ENCODE data around the gene GOLGA5. TPM values are rescaled to one million over a fixed set of nuclear protein-coding genes. Genes with fewer than 3 reads are reported as not detected.

The GOLGA5 gene
- total and polyA plus RNA-seq, 2 of the 8 experiments (the other 6 are each of a cell fraction or from before 2014, with no cell fraction given) = 13.0 to 25.4 TPM

DNA sequence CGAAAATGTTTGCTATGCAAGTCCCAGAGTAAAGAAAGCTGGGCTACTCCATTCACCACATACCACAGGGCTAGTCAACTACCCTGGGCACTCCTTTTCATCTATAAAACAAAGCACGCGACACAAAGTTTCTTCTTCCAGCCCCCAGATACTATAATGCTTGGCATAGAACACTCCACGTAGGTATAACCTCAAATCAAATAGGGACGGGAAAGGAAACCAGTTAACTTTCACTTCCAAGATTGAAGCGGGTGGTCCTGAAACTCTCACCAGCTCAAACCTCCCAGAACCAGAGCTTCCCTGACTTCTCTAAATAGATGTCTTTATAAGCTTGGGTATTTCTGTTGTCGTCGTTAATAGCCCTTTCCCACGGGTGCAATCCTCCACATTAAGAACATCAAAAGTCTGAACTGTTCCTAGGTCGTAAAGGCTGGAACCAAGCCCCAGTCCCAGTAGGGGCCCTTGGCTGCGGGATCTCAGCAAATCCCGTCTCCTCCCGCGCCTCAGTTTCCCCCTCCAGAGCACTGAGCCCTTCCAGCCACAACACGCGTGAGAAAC is 46.3 kb upstream of the GOLGA5 start (continued):
- TF ChIP-seq RNF2 (IDR thresholded peaks at IDR 0.05; ENCODE audit: borderline replicate concordance, low read depth, low read length, missing control alignments, poor library complexity, severe bottlenecking) (no peak), SAP30 (IDR thresholded peaks at IDR 0.05; ENCODE audit: insufficient read depth, insufficient replicate concordance, low read length) (no peak)
